IPS DF 6.9 (cell line): Measurements from ENCODE around the gene MARCHF3.
"Not testable (repeated sequence)": the region's sequence is repeated elsewhere in the genome, so short reads cannot be mapped to it uniquely, and the experiment has no call there.

Experiments
- DNase-seq: peaks from one replicate; pipeline ENCODE4 v3.0.0-alpha.2; 2013; ENCODE audit warnings: low read depth, low spot score
- H3K27ac ChIP-seq: one replicate; pipeline ENCODE4 v1.5.1; 2013; ENCODE audit warnings: low read length, control low read depth
- H3K27me3 ChIP-seq: 2 replicates; pipeline ENCODE4 v1.6.1; 2013; ENCODE audit warnings: mild to moderate bottlenecking, low read length; ENCODE audit not compliant: control insufficient read depth, insufficient read depth
- H3K36me3 ChIP-seq: 2 replicates; pipeline ENCODE4 v1.6.1; 2013; ENCODE audit warnings: low read length; ENCODE audit not compliant: control insufficient read depth, insufficient read depth
- H3K4me1 ChIP-seq: 2 replicates; pipeline ENCODE4 v1.6.1; 2013; ENCODE audit warnings: low read length; ENCODE audit not compliant: control insufficient read depth, insufficient read depth
- H3K4me3 ChIP-seq: 2 replicates; pipeline ENCODE4 v1.5.1; 2013; ENCODE audit warnings: mild to moderate bottlenecking, low read length
- H3K9me3 ChIP-seq: 2 replicates; pipeline ENCODE4 v1.6.1; 2013; ENCODE audit warnings: low read length, inconsistent platforms; ENCODE audit not compliant: control insufficient read depth, insufficient read depth
- WGBS: extraction: QIAGEN DNeasy Blood & Tissue Kit; methylation state at CpG from one replicate; pipeline ENCODE4 v1.1.7; 2013; ENCODE audit warnings: mixed read lengths, missing lambda C conversion rate; ENCODE audit not compliant: insufficient read length, insufficient coverage; 5-methylcytosine and 5-hydroxymethylcytosine counted together

MARCHF3 gene

DNA sequence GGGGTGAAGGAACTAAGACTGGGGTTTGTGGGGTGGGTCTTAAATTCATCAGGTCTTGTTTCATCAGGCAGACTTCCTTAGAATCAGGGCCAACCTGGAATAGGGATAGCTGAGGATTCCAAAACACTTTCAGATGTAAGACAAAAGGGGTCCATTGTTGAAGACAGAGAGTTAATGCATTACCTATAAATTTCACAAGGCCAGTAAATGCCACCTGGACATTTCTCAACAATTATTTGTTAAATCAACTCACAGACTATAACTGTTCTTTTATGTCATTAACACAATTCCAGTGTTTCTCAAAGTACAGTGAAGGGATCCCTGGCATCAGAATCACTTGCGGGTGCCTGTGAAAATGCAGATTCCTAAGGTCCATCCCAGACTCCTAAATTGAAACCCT lies 2.8 kb downstream of the MARCHF3 start:
- H3K36me3 ChIP-seq = no peaks in the 10 kb centered on the region
- H3K9me3 ChIP-seq = no peaks in the 10 kb centered on the region
- peaks cover 4% of the 10 kb centered on the region; the same call in 1 of the 2 replicates for H3K27me3 ChIP-seq
- H3K4me3 ChIP-seq = no peak overlapping the region
- H3K4me1 ChIP-seq = peaks cover 5% of the 10 kb centered on the region; the same call in 1 of the 2 replicates
- WGBS = no CpG with 5 or more reads among the region's 1 CpG
- no peak overlapping the region for H3K27ac ChIP-seq
- DNase-seq = no peak

DNA sequence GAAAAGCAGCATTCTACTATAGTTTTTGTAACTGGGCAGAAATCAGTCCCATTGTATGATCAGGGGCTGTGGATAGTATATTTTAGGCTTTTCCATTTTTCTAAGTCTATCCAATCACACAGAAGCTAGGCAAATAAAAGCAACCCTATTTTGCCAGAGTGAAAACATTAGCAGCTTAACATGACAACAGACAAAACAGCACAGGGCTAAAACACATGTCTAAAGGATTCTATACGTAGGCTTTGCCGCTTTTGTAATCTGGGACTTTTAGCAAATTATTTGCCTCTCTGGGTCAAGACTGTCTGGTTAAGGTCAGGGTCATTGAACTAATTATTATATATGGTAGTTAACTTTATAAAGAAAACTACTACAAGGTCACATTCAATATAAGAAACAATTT lies 4.2 kb downstream of the MARCHF3 start:
- Histone ChIP-seq H3K4me3 (no peak overlapping the region), H3K27ac (no peak overlapping the region), H3K36me3 (no peaks in the 10 kb centered on the region), H3K4me1 (0 out of 2 replicates have a peak, but pooled peaks cover 2% of the 10 kb centered on the region), H3K27me3 (no peaks in the 10 kb centered on the region), H3K9me3 (no peaks in the 10 kb centered on the region)
- WGBS = no CpG with 5 or more reads among the region's 2 CpGs
- no peak for DNase-seq

DNA sequence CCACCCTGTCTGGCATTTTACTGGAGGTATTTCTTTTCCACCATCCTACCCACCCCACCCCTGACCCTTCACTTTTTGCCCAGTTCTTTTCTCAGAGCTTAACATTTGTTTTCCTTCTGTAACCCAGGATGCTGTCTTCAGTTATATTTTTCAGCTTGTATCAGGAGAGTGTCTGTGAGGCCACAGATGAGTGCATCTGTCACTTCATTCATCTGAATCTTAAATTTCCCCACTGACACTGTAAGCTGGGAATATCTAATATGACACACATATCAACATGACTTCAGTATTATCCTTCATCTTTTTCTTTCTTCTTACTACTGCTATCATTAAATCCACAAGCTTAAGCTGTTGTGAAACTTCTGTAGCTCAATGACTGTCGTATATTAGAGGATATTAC lies 4.9 kb downstream of the MARCHF3 start:
- Histone ChIP-seq H3K27ac (no peak overlapping the region), H3K4me1 (0 out of 2 replicates have a peak, but pooled peaks cover 2% of the 10 kb centered on the region), H3K9me3 (no peaks in the 10 kb centered on the region), H3K4me3 (no peak overlapping the region), H3K27me3 (no peaks in the 10 kb centered on the region), H3K36me3 (no peaks in the 10 kb centered on the region)
- no peak for DNase-seq
- WGBS = no CpG with 5 or more reads among the region's 1 CpG

DNA sequence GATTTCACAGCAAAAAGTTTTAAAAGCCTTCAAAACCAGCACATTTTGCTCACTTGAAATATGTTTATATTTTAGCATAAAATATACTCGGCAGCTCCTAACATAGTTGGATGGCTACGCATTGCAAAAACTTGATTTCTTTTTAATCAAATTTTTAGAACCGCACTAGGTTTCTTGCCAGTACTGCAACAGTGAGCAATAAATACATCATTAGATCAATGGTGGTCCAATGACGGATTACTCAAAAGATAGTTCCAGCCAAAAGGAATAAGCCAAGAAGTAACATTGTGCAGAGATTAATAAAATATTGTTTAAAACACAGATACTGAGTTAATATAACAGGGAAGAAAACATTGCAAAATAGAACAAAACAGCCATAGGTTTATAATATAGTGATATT lies 5.5 kb downstream of the MARCHF3 start:
- Histone ChIP-seq H3K36me3 (no peaks in the 10 kb centered on the region), H3K9me3 (no peaks in the 10 kb centered on the region), H3K27me3 (no peaks in the 10 kb centered on the region), H3K27ac (no peak overlapping the region), H3K4me3 (no peak overlapping the region), H3K4me1 (0 out of 2 replicates have a peak, but pooled peaks cover 2% of the 10 kb centered on the region)
- no peak for DNase-seq
- WGBS = no CpG with 5 or more reads among the region's 4 CpGs

DNA sequence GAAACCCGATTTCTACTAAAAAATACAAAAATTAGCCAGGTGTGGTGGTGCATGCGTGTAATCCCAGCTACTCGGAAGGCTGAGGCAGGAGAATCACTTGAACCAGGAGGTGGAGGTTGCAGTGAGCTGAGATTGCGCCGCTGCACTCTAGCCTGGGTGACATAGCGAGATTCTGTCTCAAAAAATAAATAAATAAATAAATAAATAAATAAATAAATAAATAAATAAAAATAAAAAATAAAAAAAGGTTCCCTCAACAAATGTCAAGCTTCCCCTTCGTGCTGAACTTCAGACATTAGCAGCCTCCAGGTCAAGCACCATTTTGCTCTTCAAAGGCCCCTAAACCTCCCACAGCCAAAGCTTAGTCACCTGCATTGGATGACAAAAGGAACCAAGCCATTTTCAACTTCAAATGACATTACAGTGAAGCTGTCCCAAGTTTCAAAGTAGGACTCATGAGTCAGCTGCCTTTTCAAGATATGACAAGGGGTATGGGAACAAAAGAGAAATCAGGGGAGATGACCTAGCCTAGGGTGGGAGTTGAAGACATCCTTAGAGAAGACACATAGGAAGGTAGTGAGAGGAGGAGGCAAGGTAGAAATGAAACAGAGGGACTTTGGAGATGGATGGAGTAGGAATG lies 6.7 kb downstream of the MARCHF3 start:
- not testable (repeated sequence) for H3K36me3 ChIP-seq, H3K27ac ChIP-seq, H3K9me3 ChIP-seq, H3K4me1 ChIP-seq, DNase-seq, H3K27me3 ChIP-seq, H3K4me3 ChIP-seq
- no CpG with 5 or more reads among the region's 7 CpGs for WGBS

DNA sequence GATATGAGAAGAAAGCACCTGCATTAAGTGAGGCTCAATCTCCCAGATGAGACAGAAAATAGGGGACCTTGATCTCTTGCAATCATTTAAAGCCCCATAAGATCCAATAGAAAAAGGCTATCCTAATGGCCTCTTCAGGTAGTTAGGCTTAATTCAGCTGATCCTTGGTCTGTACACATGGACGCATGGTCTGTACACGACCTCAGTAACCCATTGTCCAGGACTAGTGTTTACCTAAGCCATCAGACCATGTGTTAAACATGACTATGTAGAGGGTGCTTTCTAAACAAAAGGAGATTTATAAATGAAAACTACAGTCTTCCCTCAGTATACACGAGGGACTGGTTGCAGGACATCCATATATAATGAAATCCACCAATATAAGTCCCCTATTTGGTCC lies 7.5 kb downstream of the MARCHF3 start:
- DNase-seq = no peak
- H3K4me3 ChIP-seq = no peak overlapping the region
- H3K27me3 ChIP-seq = no peaks in the 10 kb centered on the region
- H3K36me3 ChIP-seq = no peaks in the 10 kb centered on the region
- no peaks in the 10 kb centered on the region for H3K9me3 ChIP-seq
- H3K27ac ChIP-seq = no peak overlapping the region
- WGBS = no CpG with 5 or more reads among the region's 3 CpGs
- no peaks in the 10 kb centered on the region for H3K4me1 ChIP-seq

DNA sequence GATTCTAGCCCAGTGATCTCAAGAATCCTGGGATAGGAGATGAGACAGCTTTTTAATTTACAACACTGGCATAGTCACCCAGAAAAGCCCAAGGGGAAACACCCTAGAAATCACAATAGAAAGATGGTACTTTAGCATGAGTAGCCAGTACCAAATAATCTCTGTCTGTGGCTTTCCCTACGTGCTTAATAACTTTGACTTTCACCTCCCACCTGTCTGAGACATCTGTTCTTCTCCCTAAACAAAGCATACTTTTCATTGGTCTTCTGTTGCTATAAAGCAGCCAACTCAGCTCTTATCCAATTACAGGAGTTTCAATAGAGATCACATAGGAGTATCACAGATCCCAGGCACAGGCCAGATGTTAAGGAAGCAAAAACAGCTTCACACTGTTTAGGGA lies 10.4 kb downstream of the MARCHF3 start:
- Histone ChIP-seq H3K36me3 (no peaks in the 10 kb centered on the region), H3K27me3 (no peaks in the 10 kb centered on the region), H3K4me1 (no peaks in the 10 kb centered on the region; the same call in 1 of the 2 replicates), H3K9me3 (no peaks in the 10 kb centered on the region), H3K4me3 (no peak overlapping the region), H3K27ac (no peak overlapping the region)
- DNase-seq = no peak
- no CpG with 5 or more reads among the region's 1 CpG for WGBS

DNA sequence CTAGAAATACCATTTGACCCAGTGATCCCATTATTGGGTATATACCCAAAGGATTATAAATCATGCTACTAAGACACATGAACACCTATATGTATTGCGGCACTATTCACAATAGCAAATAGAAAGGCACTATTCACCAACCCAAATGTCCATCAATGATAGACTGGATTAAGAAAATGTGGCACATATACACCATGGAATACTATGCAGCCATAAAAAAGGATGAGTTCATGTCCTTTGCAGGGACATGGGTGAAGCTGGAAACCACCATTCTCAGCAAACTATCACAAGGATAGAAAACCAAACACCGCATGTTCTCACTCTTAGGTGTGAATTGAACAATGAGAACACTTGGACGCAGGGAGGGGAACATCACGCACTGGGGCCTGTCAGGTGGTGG lies 13.6 kb downstream of the MARCHF3 start:
- H3K36me3 ChIP-seq, H3K27ac ChIP-seq, H3K27me3 ChIP-seq, H3K4me3 ChIP-seq, H3K4me1 ChIP-seq, H3K9me3 ChIP-seq, DNase-seq: not testable (repeated sequence)
- no CpG with 5 or more reads among the region's 4 CpGs for WGBS

DNA sequence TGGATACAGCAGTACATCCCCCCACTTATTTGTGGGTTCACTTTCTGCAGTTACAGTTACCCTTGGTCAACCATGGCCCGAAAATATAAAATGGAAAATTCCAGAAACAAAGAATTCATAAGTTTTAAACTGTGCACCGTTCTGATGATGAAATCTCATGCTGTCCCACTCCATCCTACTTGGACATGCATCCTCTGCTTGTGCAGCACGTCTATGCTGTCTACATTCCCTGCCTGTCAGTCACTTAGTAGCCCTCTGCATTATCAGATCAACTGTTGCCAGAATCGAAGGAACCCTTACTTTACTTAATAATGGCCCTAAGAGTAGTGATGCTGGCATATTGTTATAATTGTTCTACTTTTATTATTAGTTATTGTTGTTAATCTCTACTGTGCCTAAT lies 14.6 kb downstream of the MARCHF3 start:
- no CpG with 5 or more reads among the region's 4 CpGs for WGBS
- Histone ChIP-seq H3K36me3 (no peaks in the 10 kb centered on the region), H3K27ac (no peak overlapping the region), H3K4me3 (no peak overlapping the region), H3K27me3 (no peaks in the 10 kb centered on the region), H3K9me3 (no peaks in the 10 kb centered on the region), H3K4me1 (peaks cover 2% of the 10 kb centered on the region; the same call in 1 of the 2 replicates)
- DNase-seq = no peak

DNA sequence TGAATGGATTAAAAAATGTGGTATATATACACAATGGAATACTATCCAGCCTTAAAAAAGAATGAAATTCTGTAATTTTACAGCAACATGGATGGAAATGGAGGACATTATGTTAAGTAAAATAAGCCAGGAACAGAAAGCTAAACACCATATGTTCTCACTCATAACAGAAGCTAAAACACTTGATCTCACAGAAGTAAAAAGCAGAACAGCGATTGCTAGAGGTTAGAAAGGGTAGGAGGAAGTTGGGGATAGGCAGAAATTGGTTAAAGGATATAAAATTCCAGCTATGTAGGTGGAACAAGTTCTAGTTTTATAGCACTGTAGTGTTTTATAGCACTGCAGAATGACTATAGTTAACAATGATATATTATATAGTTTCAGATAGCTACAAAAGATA lies 15.8 kb downstream of the MARCHF3 start:
- WGBS = no CpG with 5 or more reads among the region's 1 CpG
- DNase-seq = no peak
- no peak overlapping the region for H3K27ac ChIP-seq
- H3K27me3 ChIP-seq = no peaks in the 10 kb centered on the region
- H3K9me3 ChIP-seq = no peaks in the 10 kb centered on the region
- no peaks in the 10 kb centered on the region for H3K36me3 ChIP-seq
- no peak overlapping the region for H3K4me3 ChIP-seq
- peaks cover 2% of the 10 kb centered on the region; the same call in 1 of the 2 replicates for H3K4me1 ChIP-seq

DNA sequence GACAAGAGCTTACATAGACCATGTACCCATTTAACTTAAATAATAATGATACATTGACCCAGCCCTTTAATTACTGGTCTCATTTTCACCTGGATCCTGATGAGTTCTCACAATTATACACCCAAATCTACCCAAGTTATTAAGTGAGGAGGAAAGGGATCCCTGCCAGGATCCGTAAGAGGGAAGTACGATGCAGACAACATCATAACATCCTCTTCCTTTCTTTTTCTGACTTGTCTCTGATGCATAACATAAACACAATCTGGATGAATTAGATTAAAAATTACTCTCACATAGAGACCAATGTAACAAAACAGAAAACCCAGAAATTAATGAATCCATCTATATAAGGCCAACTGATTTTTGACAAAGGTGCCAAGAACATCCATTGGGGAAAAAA lies 17.0 kb downstream of the MARCHF3 start:
- no peaks in the 10 kb centered on the region for H3K9me3 ChIP-seq
- WGBS = no CpG with 5 or more reads among the region's 2 CpGs
- H3K27me3 ChIP-seq = no peaks in the 10 kb centered on the region
- H3K27ac ChIP-seq = no peak overlapping the region
- H3K4me3 ChIP-seq = no peak overlapping the region
- DNase-seq = no peak
- H3K36me3 ChIP-seq = no peaks in the 10 kb centered on the region
- peaks cover 2% of the 10 kb centered on the region; the same call in 1 of the 2 replicates for H3K4me1 ChIP-seq
